A549 treated with AZD2906 at 1 μM for 4 hours (cell line): ENCODE data around the gene NLRC5. TPM values are rescaled to one million over a fixed set of nuclear protein-coding genes. Genes with fewer than 3 reads are reported as not detected.

ENCODE experiments used
- total RNA-seq: library from RNA; stranded (reverse); fragments of 200-300 nt; extraction: Qiagen RNA extraction; gene quantifications from 5 replicates; pipeline ENCODE4 v1.2.3, GENCODE V29; 2022

Gene NLRC5
- total RNA-seq = 2.6 to 3.9 TPM (median 3.4 TPM) in 5 replicates

GRCh38 chr16:56988948-56989945 lies at the start of gene NLRC5:
NLRC5 (plus strand) TSS chr16:56989557; CDS start chr16:57020713, 31,156 bp downstream.

GRCh38 chr16:56961851-56962281 lies 27.5 kb upstream of the NLRC5 start, which contains the start of gene CETP:
CETP (plus strand) TSS chr16:56961950; CDS start chr16:56961980, 30 bp downstream.

GRCh38 chr16:57091975-57092785 lies 102.8 kb downstream of the NLRC5 start, which contains the start of gene CPNE2:
CPNE2 (plus strand) TSS chr16:57092583; CDS start chr16:57110743, 18,160 bp downstream.

Other genes starting within 250 kb of the NLRC5 start
- 0.02 to 0.06 TPM in 2 of 5 replicates, not detected in the others for gene SLC12A3, start 124.3 kb upstream of the NLRC5 start, total RNA-seq
- gene HERPUD1, start 57.4 kb upstream of the NLRC5 start, total RNA-seq = 93.3 to 106 TPM (median 96.9 TPM) in 5 replicates
- gene CETP, start 27.6 kb upstream of the NLRC5 start, total RNA-seq = not detected in 5 replicates
- 38.7 to 49.8 TPM (median 45.1 TPM) in 5 replicates for gene CPNE2, start 103.0 kb downstream of the NLRC5 start, total RNA-seq
- gene PSME3IP1, start 196.5 kb downstream of the NLRC5 start, total RNA-seq = 82.1 to 108 TPM (median 91.0 TPM) in 5 replicates
- 33.0 to 47.7 TPM (median 37.2 TPM) in 5 replicates for gene RSPRY1, start 196.8 kb downstream of the NLRC5 start, total RNA-seq